Esophagus squamous epithelium (tissue), 5 donors: Measurements from ENCODE around the gene MRPL27. TPM values are rescaled to one million over a fixed set of nuclear protein-coding genes. Genes with fewer than 3 reads are reported as not detected.
"Not testable (repeated sequence)": the region's sequence is repeated elsewhere in the genome, so short reads cannot be mapped to it uniquely, and the experiment has no call there.

Experiments used
- DNase-seq: peaks from one replicate; lab custom pipeline; 2025; lab: John Stamatoyannopoulos, UW
- H3K27ac ChIP-seq, 4 donors: fragments of 200-600 bp; sonication (generic); one replicate each; pipeline ENCODE4 v1.5.1; 2016 to 2019; ENCODE audit warnings: mild to moderate bottlenecking in 1 of 4
- H3K27me3 ChIP-seq, 4 donors: fragments of 200-600 bp; sonication (generic); 1 replicate in 3 of 4; 2 replicates in 1 of 4; pipeline versions ENCODE4 v1.5.1 to v1.6.0; 2017 to 2021; ENCODE audit warnings: antibody characterized with exemption in 1 of 4
- H3K36me3 ChIP-seq, 3 donors: fragments of 200-600 bp; sonication (generic); one replicate each; pipeline ENCODE4 v1.5.1; 2016 to 2019
- H3K4me1 ChIP-seq, 3 donors: fragments of 200-600 bp; sonication (generic); one replicate each; pipeline ENCODE4 v1.5.1; 2017 to 2019
- H3K4me3 ChIP-seq, 4 donors: fragments of 200-600 bp; sonication (generic); 1 replicate in 3 of 4; 2 replicates in 1 of 4; pipeline ENCODE4 v1.5.1; 2016 to 2019; ENCODE audit warnings: mild to moderate bottlenecking in 2 of 4, moderate library complexity in 1 of 4
- H3K9me3 ChIP-seq, 3 donors: fragments of 200-600 bp; sonication (generic); one replicate each; pipeline ENCODE4 v1.5.1; 2016 to 2019
- POLR2A ChIP-seq, 4 donors: fragments of 450-650 bp; IDR thresholded peaks; one replicate each; pipeline ENCODE4 v1.6.1; 2017; ENCODE audit warnings: antibody characterized with exemption in 4 of 4, mild to moderate bottlenecking in 4 of 4, moderate library complexity in 3 of 4
- WGBS, 2 donors: methylation state at CpG; one replicate each; pipeline ENCODE4 v1.1.5; 2018; 5-methylcytosine and 5-hydroxymethylcytosine counted together
- intact Hi-C: fragments of 100-400 bp; cut with DNase I; formaldehyde crosslinking; loops from one replicate; pipeline ENCODE4 v1.15.0; 2022
- total RNA-seq, 4 donors: library from RNA; depleted of rRNA; stranded (reverse); fragments of >200 nt; gene quantifications; one replicate each; pipeline ENCODE4 v1.1.0, GENCODE V29; 2016
- TF ChIP-seq, protein P1 (sequence below), 6 experiments: fragments of 450-650 bp in 4 of 6; fragments of 200-600 bp in 2 of 6; sonication (generic) in 2 of 6; IDR thresholded peaks; one replicate each; pipeline ENCODE4 v1.5.1; 2016 to 2019; ENCODE audit warnings: antibody characterized with exemption in 6 of 6, mild to moderate bottlenecking in 4 of 6, moderate library complexity in 4 of 6
- donor health status: DM: yes; HTN: yes; CAD: no.

The MRPL27 gene
- total RNA-seq, 4 donors from 2014 or later, result 58.0 to 77.7 (median 74.5) TPM

DNA sequence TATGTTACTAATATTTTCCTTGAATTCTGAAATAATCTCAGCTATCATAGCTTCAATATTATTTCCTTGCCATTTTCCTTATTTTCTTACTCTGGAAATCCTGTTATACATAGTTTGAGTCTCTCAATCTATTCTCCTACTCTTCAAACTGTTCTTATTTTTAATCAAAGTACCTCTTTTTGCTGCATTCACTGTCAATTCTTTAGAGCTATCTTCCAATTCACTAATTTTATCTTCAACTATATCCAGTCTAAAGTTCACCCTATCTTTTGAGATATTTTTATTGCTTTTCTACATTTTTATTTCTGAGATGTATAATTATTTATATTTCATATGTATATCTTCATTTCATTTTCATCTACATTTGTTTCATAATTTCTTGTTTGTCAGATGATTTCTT lies 34.3 kb downstream of the MRPL27 start:
- TF ChIP-seq, protein P1, sequence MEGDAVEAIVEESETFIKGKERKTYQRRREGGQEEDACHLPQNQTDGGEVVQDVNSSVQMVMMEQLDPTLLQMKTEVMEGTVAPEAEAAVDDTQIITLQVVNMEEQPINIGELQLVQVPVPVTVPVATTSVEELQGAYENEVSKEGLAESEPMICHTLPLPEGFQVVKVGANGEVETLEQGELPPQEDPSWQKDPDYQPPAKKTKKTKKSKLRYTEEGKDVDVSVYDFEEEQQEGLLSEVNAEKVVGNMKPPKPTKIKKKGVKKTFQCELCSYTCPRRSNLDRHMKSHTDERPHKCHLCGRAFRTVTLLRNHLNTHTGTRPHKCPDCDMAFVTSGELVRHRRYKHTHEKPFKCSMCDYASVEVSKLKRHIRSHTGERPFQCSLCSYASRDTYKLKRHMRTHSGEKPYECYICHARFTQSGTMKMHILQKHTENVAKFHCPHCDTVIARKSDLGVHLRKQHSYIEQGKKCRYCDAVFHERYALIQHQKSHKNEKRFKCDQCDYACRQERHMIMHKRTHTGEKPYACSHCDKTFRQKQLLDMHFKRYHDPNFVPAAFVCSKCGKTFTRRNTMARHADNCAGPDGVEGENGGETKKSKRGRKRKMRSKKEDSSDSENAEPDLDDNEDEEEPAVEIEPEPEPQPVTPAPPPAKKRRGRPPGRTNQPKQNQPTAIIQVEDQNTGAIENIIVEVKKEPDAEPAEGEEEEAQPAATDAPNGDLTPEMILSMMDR (IDR thresholded peaks at IDR 0.05), result no peak
- no peak for TF ChIP-seq POLR2A (IDR thresholded peaks at IDR 0.05)

DNA sequence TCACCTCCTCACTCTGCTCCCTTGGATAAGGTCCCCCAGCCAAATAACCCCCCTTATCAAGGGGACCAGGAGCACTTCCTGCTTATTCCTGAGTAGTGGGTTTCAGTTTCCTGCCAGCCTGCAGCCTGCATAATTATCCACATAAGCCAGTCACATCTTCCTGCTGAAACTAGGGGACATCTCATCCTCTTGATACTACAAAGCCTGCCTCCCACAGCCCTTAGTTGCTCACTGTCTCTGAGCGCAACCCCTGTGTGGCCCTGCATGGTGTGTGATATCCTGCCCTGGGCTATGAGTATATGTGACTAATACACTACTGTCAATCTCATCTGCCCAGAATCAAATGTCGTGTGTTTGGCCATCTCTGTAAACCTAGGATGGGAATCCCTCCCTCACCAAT lies 35.0 kb downstream of the MRPL27 start:
- Histone ChIP-seq H3K4me3 (no peak overlapping the region), H3K27me3 (no peaks in the 10 kb centered on the region), H3K36me3 (no peaks in the 10 kb centered on the region), H3K4me1 (no peaks in the 10 kb centered on the region), H3K9me3 (no peaks in the 10 kb centered on the region), H3K27ac (no peak overlapping the region)
- TF ChIP-seq, protein P1 (IDR thresholded peaks at IDR 0.05), result no peak
- no peak for TF ChIP-seq POLR2A (IDR thresholded peaks at IDR 0.05)
- no peak for DNase-seq
- 29 to 78% methylated on average over 1 to 2 of the region's 2 CpGs for WGBS, 2 donors
- intact Hi-C loops, result no loop called here

More for the DNA sequence above, 34.3 kb downstream of the MRPL27 start:
- Histone ChIP-seq H3K4me3 (no peak overlapping the region), H3K27me3 (no peaks in the 10 kb centered on the region), H3K36me3 (no peaks in the 10 kb centered on the region), H3K9me3 (no peaks in the 10 kb centered on the region), H3K27ac (no peak overlapping the region), H3K4me1 (no peaks in the 10 kb centered on the region)
- intact Hi-C loops, result no loop called here
- no peak for DNase-seq

DNA sequence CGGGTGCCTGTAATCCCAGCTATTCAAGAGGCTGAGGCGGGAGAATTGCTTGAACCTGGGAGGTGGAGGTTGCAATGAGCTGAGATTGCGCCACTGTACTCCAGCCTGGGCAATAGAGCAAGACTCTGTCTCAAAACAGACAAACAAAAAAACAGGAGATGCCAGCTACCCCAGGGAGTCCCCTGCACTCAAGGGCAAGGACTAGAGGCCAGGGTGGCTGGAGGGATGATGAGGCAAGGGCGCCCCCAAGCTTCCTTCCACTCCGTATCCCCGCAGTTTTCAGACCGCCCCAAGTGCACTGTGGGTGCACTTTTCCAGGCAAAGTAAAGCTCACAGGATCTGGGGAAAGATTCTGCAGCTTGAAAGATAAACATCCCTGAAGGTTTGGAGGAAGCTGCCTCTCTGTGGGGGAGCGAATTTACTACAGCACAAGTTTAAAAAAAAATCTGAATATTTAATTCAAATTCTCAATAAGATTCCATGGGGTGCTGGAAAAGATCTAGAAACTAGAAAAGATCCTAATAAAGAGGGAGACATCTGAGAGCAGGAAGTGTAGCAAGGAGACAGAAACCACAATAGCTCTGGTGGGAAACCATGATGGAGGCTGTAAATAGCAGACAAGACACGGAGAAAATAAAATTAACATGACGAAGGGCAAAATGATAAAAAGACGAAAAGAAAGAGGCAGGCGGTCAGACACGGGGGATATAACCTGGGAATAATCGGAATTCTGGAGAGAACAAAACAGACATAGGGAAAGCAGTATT lies 39.5 kb downstream of the MRPL27 start:
- H3K9me3 ChIP-seq, H3K36me3 ChIP-seq, intact Hi-C loops, DNase-seq, H3K4me1 ChIP-seq, H3K27ac ChIP-seq, H3K4me3 ChIP-seq, H3K27me3 ChIP-seq: not testable (repeated sequence)
- WGBS, 2 donors, result 60 to 63% methylated on average over 14 of the region's 14 CpGs

DNA sequence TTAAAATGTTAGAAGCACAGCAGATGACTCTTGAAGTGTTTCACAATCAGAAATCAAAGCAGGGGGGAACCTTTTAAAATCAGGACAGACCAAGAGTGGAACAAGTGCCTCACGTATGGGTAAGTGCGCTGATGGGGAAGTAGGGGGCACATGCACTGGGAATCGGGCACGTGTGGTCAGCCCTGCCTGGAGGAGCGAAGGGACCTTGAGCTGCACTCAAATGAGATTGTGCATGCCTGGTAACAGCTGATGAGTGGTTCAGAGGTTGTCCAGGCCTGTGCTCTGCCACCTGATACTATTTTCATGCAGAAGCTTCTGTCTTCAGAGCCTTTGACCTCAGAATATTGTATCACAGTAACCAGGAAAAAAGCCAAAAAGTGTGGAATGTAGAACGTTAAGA lies 40.8 kb downstream of the MRPL27 start:
- DNase-seq, result no peak
- WGBS, 2 donors, result 58 to 69% methylated on average over 6 of the region's 6 CpGs
- H3K4me3 ChIP-seq, result no peak overlapping the region
- no peaks in the 10 kb centered on the region for H3K36me3 ChIP-seq
- TF ChIP-seq, protein P1 (IDR thresholded peaks at IDR 0.05), result no peak
- intact Hi-C loops, result no loop called here
- H3K9me3 ChIP-seq, result no peaks in the 10 kb centered on the region
- no peak overlapping the region for H3K27ac ChIP-seq
- no peaks in the 10 kb centered on the region for H3K4me1 ChIP-seq
- no peaks in the 10 kb centered on the region for H3K27me3 ChIP-seq

DNA sequence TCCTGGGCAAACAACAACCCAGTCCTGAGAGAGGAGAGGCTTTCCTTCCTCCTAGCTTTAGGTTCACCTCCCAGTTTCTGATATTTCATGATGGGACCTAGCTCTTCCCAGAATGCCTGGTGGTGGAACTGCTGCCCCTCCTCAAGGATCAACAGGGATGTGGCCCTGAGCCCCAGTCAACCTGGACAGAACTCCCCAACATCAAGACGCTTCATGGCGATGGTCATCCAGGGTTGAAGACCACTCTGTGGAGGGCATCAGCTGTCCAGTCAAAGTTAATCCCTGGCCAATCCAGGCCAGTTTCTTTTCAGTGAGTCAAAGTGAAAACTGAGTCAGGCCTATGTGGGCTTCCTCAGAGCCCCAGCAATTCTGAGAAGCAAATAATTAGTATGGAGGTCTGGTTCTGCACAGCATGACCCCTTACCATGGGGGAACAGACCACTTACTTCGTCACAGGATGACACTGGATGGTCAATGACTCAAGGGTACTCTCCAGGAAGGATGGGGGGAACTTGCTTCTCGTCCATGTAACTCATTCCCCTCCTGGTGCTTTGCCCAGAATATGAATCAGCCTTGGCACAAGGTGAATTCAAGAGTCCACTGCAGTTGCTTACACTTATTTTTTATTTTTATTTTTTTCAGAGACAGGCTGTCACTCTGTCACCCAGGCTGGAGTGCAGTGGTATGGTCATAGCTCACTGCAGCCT lies 41.7 kb downstream of the MRPL27 start:
- Histone ChIP-seq H3K36me3 (no peaks in the 10 kb centered on the region), H3K27me3 (no peaks in the 10 kb centered on the region), H3K27ac (no peak overlapping the region), H3K9me3 (no peaks in the 10 kb centered on the region), H3K4me3 (no peak overlapping the region), H3K4me1 (no peaks in the 10 kb centered on the region)
- TF ChIP-seq, protein P1 (IDR thresholded peaks at IDR 0.05), result no peak
- TF ChIP-seq POLR2A (IDR thresholded peaks at IDR 0.05), result no peak
- 31 to 50% methylated on average over 2 of the region's 4 CpGs for WGBS, 2 donors
- DNase-seq, result no peak
- intact Hi-C loops, result no loop called here
